ENCODE results near the gene LINGO1. TPM values are rescaled to one million over a fixed set of nuclear protein-coding genes. Genes with fewer than 3 reads are reported as not detected.

The LINGO1 gene
- total RNA-seq, 1 donor from 2014 or later: 18.3 TPM

DNA sequence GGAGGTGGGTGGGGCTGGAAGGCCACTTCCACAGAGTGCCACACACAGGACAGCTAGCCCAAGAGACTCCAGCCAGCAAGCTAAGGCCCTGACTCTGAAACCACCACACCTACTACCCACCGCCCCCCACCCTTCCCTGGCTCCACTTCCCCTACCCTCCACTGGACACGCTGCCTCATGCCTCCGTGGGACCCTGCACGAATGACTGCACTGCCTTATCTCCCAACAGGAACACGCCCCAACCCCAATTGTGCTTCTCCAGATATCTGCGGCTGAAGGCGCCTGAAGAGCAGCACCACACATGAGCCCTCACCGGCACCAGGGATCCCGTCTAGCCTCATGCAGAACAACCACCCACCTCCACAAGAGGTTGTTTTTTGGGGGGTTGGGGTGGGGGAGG lies 2.7 kb downstream of the LINGO1 start:
- Histone ChIP-seq H3K4me1 (peaks cover 5 to 9% of the 10 kb centered on the region in 2 donors), H3K9me3 (no peaks in the 10 kb centered on the region), H3K4me3 (no peak overlapping the region), H3K36me3 (no peaks in the 10 kb centered on the region), H3K27ac (no peak overlapping the region), H3K27me3 (peaks cover 14% of the 10 kb centered on the region)
- no peak for DNase-seq (ENCODE audit: low spot score in 2 of 2)
- TF ChIP-seq CTCF (IDR thresholded peaks at IDR 0.05): no peak
- intact Hi-C loops (cut with DNase I): no loop called here

DNA sequence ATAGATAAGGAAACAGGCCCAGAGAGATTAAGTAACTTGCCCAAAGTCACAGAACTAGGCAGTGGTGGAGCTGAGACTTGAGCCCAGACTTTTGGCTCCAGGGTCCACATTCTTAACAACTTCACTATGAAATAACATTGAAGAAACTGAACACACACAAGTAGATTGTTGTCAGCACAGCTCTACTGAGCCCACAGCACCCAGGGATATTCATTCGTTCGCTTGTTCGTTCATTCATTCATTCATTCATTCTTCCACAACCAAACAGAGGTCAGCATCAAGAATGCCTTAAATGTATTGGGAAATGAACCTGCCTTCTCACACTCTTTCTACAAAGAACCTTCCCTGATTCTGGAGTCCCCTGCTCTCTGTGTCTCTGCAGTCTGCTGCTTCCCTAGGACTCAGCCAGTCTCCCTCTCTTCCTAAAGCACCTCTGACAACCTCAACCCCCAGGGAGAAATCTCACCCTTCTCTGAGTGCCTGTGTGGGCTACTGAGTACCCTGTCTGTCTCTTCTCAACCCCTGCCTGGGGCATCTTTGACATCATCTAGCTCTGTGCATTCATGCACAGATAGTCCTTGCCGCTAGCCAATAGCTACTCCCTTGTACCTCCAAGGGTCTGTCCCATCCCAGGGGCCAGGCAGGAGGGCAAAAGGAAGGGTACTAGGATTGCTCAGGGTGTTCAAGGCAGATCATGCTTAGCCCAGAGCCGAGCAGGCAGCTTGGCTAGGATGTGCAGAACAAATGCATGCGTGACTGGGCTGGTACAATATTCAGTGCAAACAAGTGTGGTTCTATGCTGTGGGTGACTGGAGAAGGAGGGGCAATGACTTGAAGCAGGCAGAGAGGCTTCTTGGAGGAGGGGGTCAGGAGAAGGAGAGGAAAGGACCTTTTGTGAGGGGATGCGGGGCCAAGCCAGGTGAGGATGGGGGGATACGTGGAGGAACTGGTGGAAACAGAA lies 3.4 kb downstream of the LINGO1 start:
- intact Hi-C loops (cut with DNase I): no loop called here
- Histone ChIP-seq H3K27me3 (peaks cover 14% of the 10 kb centered on the region), H3K4me3 (no peak overlapping the region), H3K36me3 (no peaks in the 10 kb centered on the region), H3K4me1 (peaks cover 5 to 9% of the 10 kb centered on the region in 2 donors), H3K27ac (no peak overlapping the region), H3K9me3 (no peaks in the 10 kb centered on the region)
- TF ChIP-seq CTCF (IDR thresholded peaks at IDR 0.05): no peak
- DNase-seq (ENCODE audit: low spot score in 2 of 2): no peak

GRCh38 chr15:77628010-77628409 lies 4.7 kb downstream of the LINGO1 start:
- Histone ChIP-seq H3K4me3 (no peak overlapping the region), H3K27me3 (peaks cover 7% of the 10 kb centered on the region), H3K9me3 (no peaks in the 10 kb centered on the region), H3K36me3 (no peaks in the 10 kb centered on the region), H3K4me1 (peaks cover 2 to 3% of the 10 kb centered on the region in 2 donors), H3K27ac (no peak overlapping the region)
- no peak for DNase-seq (ENCODE audit: low spot score in 2 of 2)
- intact Hi-C loops (cut with DNase I): no loop called here
- TF ChIP-seq CTCF (IDR thresholded peaks at IDR 0.05): no peak

DNA sequence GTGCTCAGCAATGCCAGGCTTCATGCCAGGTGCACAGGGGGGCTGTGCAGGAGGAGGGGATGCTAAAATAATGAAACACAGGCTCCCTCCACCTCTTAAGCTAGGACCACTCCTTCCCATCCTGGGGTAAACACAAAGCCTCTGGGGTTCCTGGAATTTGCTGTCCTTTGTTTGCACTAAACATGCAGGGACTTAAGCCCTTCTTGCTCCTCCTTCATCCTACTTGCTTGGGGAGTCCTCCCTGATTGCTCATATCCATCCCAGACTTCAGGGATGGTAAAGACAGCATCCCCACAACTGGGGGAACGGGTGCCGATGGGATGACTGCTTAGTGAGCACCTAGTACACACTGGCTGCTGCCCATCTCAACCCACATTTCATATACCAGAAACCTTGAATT lies 5.1 kb downstream of the LINGO1 start:
- no peak for DNase-seq (ENCODE audit: low spot score in 2 of 2)
- Histone ChIP-seq H3K27me3 (peaks cover 7% of the 10 kb centered on the region), H3K27ac (no peak overlapping the region), H3K4me3 (no peak overlapping the region), H3K4me1 (peaks cover 0 to 2% of the 10 kb centered on the region in 2 donors), H3K9me3 (no peaks in the 10 kb centered on the region), H3K36me3 (no peaks in the 10 kb centered on the region)
- intact Hi-C loops (cut with DNase I): no loop called here
- no peak for TF ChIP-seq CTCF (IDR thresholded peaks at IDR 0.05)

GRCh38 chr15:77627067-77627466 lies 5.6 kb downstream of the LINGO1 start:
- Histone ChIP-seq H3K9me3 (no peaks in the 10 kb centered on the region), H3K4me1 (peaks cover 0 to under 1% of the 10 kb centered on the region in 2 donors)

More at GRCh38 chr15:77627067-77627466, 5.6 kb downstream of the LINGO1 start:
- intact Hi-C loops (cut with DNase I): no loop called here
- Histone ChIP-seq H3K36me3 (no peaks in the 10 kb centered on the region), H3K4me3 (no peak overlapping the region), H3K27me3 (peaks cover 4% of the 10 kb centered on the region), H3K27ac (no peak overlapping the region)
- DNase-seq (ENCODE audit: low spot score in 2 of 2): no peak
- TF ChIP-seq CTCF (IDR thresholded peaks at IDR 0.05): no peak

Measured in ascending aorta (tissue), 2 donors.